IMR-90 (cell line): ENCODE results near the gene NATD1. TPM values are rescaled to one million over a fixed set of nuclear protein-coding genes. Genes with fewer than 3 reads are reported as not detected.

ENCODE experiments used
- ATAC-seq: fragments of 200-7000 bp; cut with Tn5 transposase; 2 replicates; pipeline ENCODE4 v1.9.1; 2020; ENCODE audit warnings: low read depth, mild to moderate bottlenecking, moderate library complexity
- BruUV-seq: library from RNA; stranded (reverse); fragments of 400-500 nt; replicated peaks from 2 replicates; lab custom pipeline; 2021; lab: Mats Ljungman, UMichigan
- CTCF ChIA-PET: fragments of 300-600 bp; formaldehyde crosslinking; extraction: SDS; loops from one replicate; lab custom pipeline; 2021; ENCODE audit warnings: antibody characterized with exemption; lab: Yijun Ruan, JAX
- POLR2A ChIA-PET: fragments of 300-600 bp; sonication (Branson Sonifier 250); formaldehyde crosslinking; loops from one replicate; lab custom pipeline; 2022; ENCODE audit warnings: antibody characterized with exemption; ENCODE audit not compliant: unreplicated experiment; lab: Charles Lee
- DNase-seq: peaks from one replicate; pipeline ENCODE4 v3.0.0; 2013
- H2AFZ ChIP-seq: replicated peaks from 2 replicates; pipeline ENCODE3; 2013; ENCODE audit warnings: low read length, mild to moderate bottlenecking; ENCODE audit not compliant: poor library complexity
- H2AK5ac ChIP-seq: 2 replicates; pipeline ENCODE4 v1.6.1; 2013; ENCODE audit warnings: low read depth, low read length, inconsistent platforms
- H2AK9ac ChIP-seq: replicated peaks from 2 replicates; pipeline ENCODE3; 2013; ENCODE audit warnings: mild to moderate bottlenecking, low read depth, low read length, moderate library complexity; ENCODE audit not compliant: poor library complexity
- H2BK120ac ChIP-seq: 2 replicates; pipeline ENCODE4 v1.6.1; 2013; ENCODE audit warnings: low read depth, low read length, inconsistent platforms
- H2BK15ac ChIP-seq: 3 replicates; pipeline ENCODE4 v1.6.1; 2013; ENCODE audit warnings: low read depth, low read length, inconsistent platforms
- H2BK20ac ChIP-seq: 2 replicates; pipeline ENCODE4 v1.6.1; 2013; ENCODE audit warnings: low read depth, mild to moderate bottlenecking, inconsistent platforms, low read length, moderate library complexity
- H2BK5ac ChIP-seq: 2 replicates; pipeline ENCODE4 v1.6.1; 2013; ENCODE audit warnings: mild to moderate bottlenecking, low read depth, low read length, inconsistent platforms; ENCODE audit not compliant: poor library complexity, severe bottlenecking
- H3K14ac ChIP-seq: replicated peaks from 2 replicates; pipeline ENCODE4 v1.6.1; 2013; ENCODE audit warnings: low read depth, low read length, inconsistent platforms
- H3K18ac ChIP-seq: 2 replicates; pipeline ENCODE4 v1.6.1; 2013; ENCODE audit warnings: low read depth, low read length, control low read depth
- H3K23ac ChIP-seq: 2 replicates; pipeline ENCODE4 v1.6.1; 2013; ENCODE audit warnings: low read depth, low read length, inconsistent platforms
- H3K27ac ChIP-seq: 2 replicates; pipeline ENCODE4 v1.5.1; 2013; ENCODE audit warnings: mild to moderate bottlenecking, control low read depth, low read length; ENCODE audit not compliant: insufficient read depth
- H3K27me3 ChIP-seq: 2 replicates; pipeline ENCODE4 v1.6.1; 2013; ENCODE audit warnings: low read length; ENCODE audit not compliant: control insufficient read depth, insufficient read depth
- H3K36me3 ChIP-seq: 2 replicates; pipeline ENCODE4 v1.6.1; 2013; ENCODE audit warnings: low read length, mixed read lengths; ENCODE audit not compliant: control insufficient read depth, insufficient read depth
- H3K4ac ChIP-seq: 2 replicates; pipeline ENCODE4 v1.6.1; 2013; ENCODE audit warnings: low read depth, low read length, inconsistent platforms
- H3K4me1 ChIP-seq: 2 replicates; pipeline ENCODE4 v1.6.1; 2013; ENCODE audit warnings: low read length, mixed read lengths; ENCODE audit not compliant: control insufficient read depth, insufficient read depth
- H3K4me2 ChIP-seq: 2 replicates; pipeline ENCODE4 v1.6.1; 2013; ENCODE audit warnings: low read depth, mild to moderate bottlenecking, control low read depth, low read length, moderate library complexity
- H3K4me3 ChIP-seq: 2 replicates; pipeline ENCODE4 v1.5.1; 2013; ENCODE audit warnings: low read depth, mild to moderate bottlenecking, control low read depth, low read length, moderate library complexity; ENCODE audit not compliant: insufficient read depth
- H3K56ac ChIP-seq: 2 replicates; pipeline ENCODE4 v1.6.1; 2013; ENCODE audit warnings: low read length, inconsistent platforms; ENCODE audit not compliant: insufficient read depth; ENCODE audit errors: extremely low read depth
- H3K79me1 ChIP-seq, 2 experiments: 2 replicates each; pipeline ENCODE4 v1.6.1; 2013; ENCODE audit warnings: low read length in 2 of 2, inconsistent platforms in 1 of 2, low read depth in 1 of 2
- H3K9ac ChIP-seq: 2 replicates; pipeline ENCODE4 v1.6.1; 2013; ENCODE audit warnings: low read depth, low read length, control low read depth
- H3K9me1 ChIP-seq: 2 replicates; pipeline ENCODE4 v1.6.1; 2013; ENCODE audit warnings: low read length, inconsistent platforms; ENCODE audit not compliant: insufficient read depth
- H3K9me3 ChIP-seq: 2 replicates; pipeline ENCODE4 v1.6.1; 2013; ENCODE audit warnings: low read length; ENCODE audit not compliant: control insufficient read depth, insufficient read depth
- H4K20me1 ChIP-seq: 2 replicates; pipeline ENCODE4 v1.6.1; 2013; ENCODE audit warnings: low read length, inconsistent platforms; ENCODE audit not compliant: insufficient read depth
- H4K5ac ChIP-seq: 2 replicates; pipeline ENCODE4 v1.6.1; 2013; ENCODE audit warnings: mild to moderate bottlenecking, low read depth, low read length, control low read depth
- H4K8ac ChIP-seq, 2 experiments: 2 replicates each; pipeline ENCODE4 v1.6.1; 2013; ENCODE audit warnings: low read depth in 2 of 2, low read length in 2 of 2, control low read depth in 1 of 2, inconsistent platforms in 1 of 2
- H4K91ac ChIP-seq: 2 replicates; pipeline ENCODE4 v1.6.1; 2013; ENCODE audit warnings: low read depth, low read length, inconsistent platforms; ENCODE audit not compliant: insufficient read depth
- CEBPB ChIP-seq: IDR thresholded peaks from 2 replicates; pipeline ENCODE4 v1.6.1; 2012; ENCODE audit warnings: low read depth, low read length, improper control_type of control experiment
- FOS ChIP-seq: fragments of 150-350 bp; IDR thresholded peaks from 2 replicates; pipeline ENCODE4 v1.6.1; 2016; ENCODE audit warnings: low read depth, low read length
- MAFK ChIP-seq: IDR thresholded peaks from 2 replicates; pipeline ENCODE4 v1.6.1; 2012; ENCODE audit warnings: low read depth, low read length, improper control_type of control experiment
- MXI1 ChIP-seq: IDR thresholded peaks from 2 replicates; pipeline ENCODE4 v1.6.1; 2012; ENCODE audit warnings: low read depth, mild to moderate bottlenecking, low read length, moderate library complexity, borderline replicate concordance
- RAD21 ChIP-seq: IDR thresholded peaks from 2 replicates; pipeline ENCODE4 v1.6.1; 2012; ENCODE audit warnings: low read length, improper control_type of control experiment
- RCOR1 ChIP-seq: IDR thresholded peaks from 2 replicates; pipeline ENCODE4 v1.6.1; 2012; ENCODE audit warnings: mild to moderate bottlenecking, low read length, improper control_type of control experiment; ENCODE audit not compliant: insufficient replicate concordance
- SMC3 ChIP-seq: fragments of 150-350 bp; IDR thresholded peaks from 2 replicates; pipeline ENCODE4 v1.6.1; 2016; ENCODE audit warnings: low read depth, mild to moderate bottlenecking, antibody characterized with exemption, low read length, moderate library complexity
- WGBS, 2 experiments: methylation state at CpG; one replicate each; pipeline versions ENCODE4 v1.1.5 to v1.1.7; 2013; ENCODE audit warnings: missing lambda C conversion rate in 2 of 2; ENCODE audit not compliant: insufficient read length in 1 of 2; ENCODE audit errors: extremely low coverage in 2 of 2; 5-methylcytosine and 5-hydroxymethylcytosine counted together
- dilution Hi-C: fragments of 300-500 bp; cut with HindIII; formaldehyde crosslinking; loops from one replicate; pipeline ENCODE4 v1.14.3; 2018; ENCODE audit warnings: low sequenced_read_pairs; ENCODE audit not compliant: unreplicated experiment
- in situ Hi-C: fragments of 300-500 bp; cut with MboI; formaldehyde crosslinking; loops from 3 replicates; pipeline ENCODE4 v1.14.3; 2019; ENCODE audit warnings: low sequenced_read_pairs, inconsistent platforms, mixed read lengths
- intact Hi-C: fragments of 100-400 bp; cut with micrococcal nuclease; formaldehyde crosslinking; loops from 2 replicates; pipeline ENCODE4 v1.10.0; 2022
- polyA plus RNA-seq, 3 experiments: library from polyadenylated mRNA; depleted of rRNA; stranded (reverse); fragments of >200 nt; gene quantifications; 2 replicates each; pipeline ENCODE4 v1.2.3, GENCODE V29; 2012; ENCODE audit warnings: low replicate concordance in 1 of 3
- total RNA-seq: library from RNA; depleted of rRNA; stranded (reverse); fragments of >200 nt; gene quantifications from 2 replicates; pipeline ENCODE4 v1.2.3, GENCODE V29; 2012
- TF ChIP-seq, protein P1 (sequence below): conservative IDR thresholded peaks from 2 replicates; pipeline ENCODE4 v1.5.1; 2012; ENCODE audit warnings: mild to moderate bottlenecking, low read depth, low read length, improper control_type of control experiment

The NATD1 gene
- total and polyA plus RNA-seq, 2 of the 4 experiments (the other 2 are of a cell fraction), result 0.90 to 4.3 TPM

DNA sequence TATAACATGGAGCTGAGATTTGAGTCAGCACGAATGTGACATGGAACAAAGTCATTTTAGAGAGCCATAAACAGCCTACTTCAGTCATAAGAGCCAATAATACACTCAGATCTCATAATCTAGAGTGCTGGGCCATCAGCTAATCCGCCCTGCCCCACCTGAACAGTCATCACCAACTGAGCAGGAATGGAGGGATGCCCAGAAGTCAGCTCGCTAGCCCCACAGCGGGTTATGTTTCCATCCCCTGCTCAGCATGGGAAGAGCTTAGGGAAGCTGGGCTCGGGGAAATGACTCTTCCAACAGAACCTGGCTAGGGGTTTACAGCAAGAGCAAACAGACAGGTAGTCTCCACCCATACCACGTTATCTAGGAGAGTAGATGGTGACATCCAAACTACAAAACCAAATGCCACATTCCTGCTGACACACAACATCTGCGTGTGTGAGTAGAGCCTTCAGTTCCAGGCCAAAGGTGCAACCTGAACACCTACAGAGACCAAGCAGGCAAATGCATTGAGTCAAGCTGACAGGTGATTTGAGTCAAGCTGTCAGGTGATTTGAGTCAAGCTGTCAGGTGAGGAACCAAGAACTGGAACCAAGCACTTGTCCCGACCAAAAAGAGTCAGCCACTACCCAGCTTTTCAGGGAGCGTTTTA lies 41.3 kb downstream of the NATD1 start (continued):
- TF ChIP-seq CEBPB, result no peak

DNA sequence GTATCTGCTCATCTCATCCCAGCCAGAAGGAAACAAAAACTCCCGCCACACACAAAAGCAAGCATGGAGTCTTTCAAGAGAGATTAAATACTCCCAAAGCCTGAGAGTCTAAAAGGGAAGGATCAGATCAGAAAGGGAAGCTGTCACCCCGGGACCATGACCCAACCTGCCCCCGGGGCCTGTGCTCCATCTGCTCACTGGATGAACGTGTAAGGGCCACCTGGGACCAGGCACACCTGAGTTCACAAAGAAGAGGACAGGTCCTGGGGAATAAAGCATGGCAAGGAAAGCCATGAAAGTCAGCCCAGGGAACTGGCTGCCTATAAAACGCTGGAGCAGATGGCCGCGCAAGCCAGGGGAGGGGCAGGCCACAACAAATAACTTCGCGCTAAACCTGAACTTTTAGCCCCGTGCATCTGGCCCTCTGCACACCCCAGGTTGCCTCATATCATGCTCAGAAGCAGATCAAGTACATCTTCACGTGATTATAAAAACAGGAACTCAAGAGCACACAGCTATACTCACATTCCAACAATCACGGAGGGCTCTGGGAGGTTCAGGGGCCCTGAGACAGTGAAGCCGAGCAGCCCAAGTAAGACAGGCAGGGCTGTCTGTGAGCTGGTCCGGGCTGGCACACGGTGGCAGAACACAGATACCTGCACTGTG lies 42.7 kb downstream of the NATD1 start:
- no peak overlapping the region for H3K4me3 ChIP-seq
- no peak overlapping the region for H3K9ac ChIP-seq
- in situ Hi-C loops, result no loop called here
- no peak overlapping the region for H2BK5ac ChIP-seq
- TF ChIP-seq MXI1, result no peak
- TF ChIP-seq RCOR1, result no peak
- TF ChIP-seq SMC3, result no peak
- TF ChIP-seq, protein P1, sequence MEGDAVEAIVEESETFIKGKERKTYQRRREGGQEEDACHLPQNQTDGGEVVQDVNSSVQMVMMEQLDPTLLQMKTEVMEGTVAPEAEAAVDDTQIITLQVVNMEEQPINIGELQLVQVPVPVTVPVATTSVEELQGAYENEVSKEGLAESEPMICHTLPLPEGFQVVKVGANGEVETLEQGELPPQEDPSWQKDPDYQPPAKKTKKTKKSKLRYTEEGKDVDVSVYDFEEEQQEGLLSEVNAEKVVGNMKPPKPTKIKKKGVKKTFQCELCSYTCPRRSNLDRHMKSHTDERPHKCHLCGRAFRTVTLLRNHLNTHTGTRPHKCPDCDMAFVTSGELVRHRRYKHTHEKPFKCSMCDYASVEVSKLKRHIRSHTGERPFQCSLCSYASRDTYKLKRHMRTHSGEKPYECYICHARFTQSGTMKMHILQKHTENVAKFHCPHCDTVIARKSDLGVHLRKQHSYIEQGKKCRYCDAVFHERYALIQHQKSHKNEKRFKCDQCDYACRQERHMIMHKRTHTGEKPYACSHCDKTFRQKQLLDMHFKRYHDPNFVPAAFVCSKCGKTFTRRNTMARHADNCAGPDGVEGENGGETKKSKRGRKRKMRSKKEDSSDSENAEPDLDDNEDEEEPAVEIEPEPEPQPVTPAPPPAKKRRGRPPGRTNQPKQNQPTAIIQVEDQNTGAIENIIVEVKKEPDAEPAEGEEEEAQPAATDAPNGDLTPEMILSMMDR, result no peak
- TF ChIP-seq FOS, result no peak
- TF ChIP-seq MAFK, result no peak
- no peak for TF ChIP-seq RAD21
- intact Hi-C loops, result loop anchor here (5.0 kb wide), 3 partner anchors 43 to 168 kb away; partner anchors contain the start of genes MAP2K3 and USP22
- no peak overlapping the region for H2AK9ac ChIP-seq
- no TSS peak for BruUV-seq
- H3K27ac ChIP-seq, result no peak overlapping the region
- no peak overlapping the region for H2BK20ac ChIP-seq
- H4K20me1 ChIP-seq, result peaks cover 79% of the 10 kb centered on the region
- H3K4me1 ChIP-seq, result peaks cover 7% of the 10 kb centered on the region
- peak overlapping the region; percentile 51; the same call in 1 of the 2 replicates for H3K23ac ChIP-seq
- no peak overlapping the region for H3K56ac ChIP-seq
- ATAC-seq, result no peak
- dilution Hi-C loops, result no loop called here
- H4K8ac ChIP-seq, result no peak overlapping the region
- H3K79me1 ChIP-seq, result peaks cover 12 to 79% of the 10 kb centered on the region in 2 experiments
- CTCF ChIA-PET, result no interaction called here
- no peak overlapping the region for H4K5ac ChIP-seq
- H3K9me1 ChIP-seq, result peaks cover 25% of the 10 kb centered on the region
- no peaks in the 10 kb centered on the region for H3K9me3 ChIP-seq
- 80% methylated on average over 4 of the region's 15 CpGs; no CpG with 5 or more reads in 1 of the 2 experiments for WGBS, 2 experiments
- no peak overlapping the region for H3K14ac ChIP-seq
- peaks cover 20% of the 10 kb centered on the region for H3K36me3 ChIP-seq
- H3K27me3 ChIP-seq, result no peaks in the 10 kb centered on the region
- no peak overlapping the region for H2BK15ac ChIP-seq
- no peak overlapping the region for H3K18ac ChIP-seq
- no peak for DNase-seq
- no peak overlapping the region for H4K91ac ChIP-seq
- POLR2A ChIA-PET, result no interaction called here
- H2AFZ ChIP-seq, result no peak overlapping the region
- no peak overlapping the region for H2AK5ac ChIP-seq
- no peak overlapping the region for H3K4ac ChIP-seq
- no peak overlapping the region for H2BK120ac ChIP-seq
- H3K4me2 ChIP-seq, result no peak overlapping the region
